HEK293 (cell line): ENCODE measurements around the gene AGFG1.

ENCODE experiments used
- CTCF ChIA-PET: fragments of 350-600 bp; formaldehyde crosslinking; extraction: SDS; loops from one replicate; lab custom pipeline; 2021; ENCODE audit warnings: antibody characterized with exemption; lab: Yijun Ruan, JAX
- POLR2A ChIA-PET: fragments of 300-600 bp; formaldehyde crosslinking; extraction: SDS; loops from one replicate; lab custom pipeline; 2020; ENCODE audit warnings: antibody characterized with exemption, inconsistent platforms; lab: Yijun Ruan, JAX
- H3K27ac ChIP-seq: fragments of 200-500 bp; sonication (Bioruptor generic); 2 replicates; pipeline ENCODE4 v1.5.1; 2014; ENCODE audit warnings: low read depth, low read length, control low read depth, inconsistent platforms; ENCODE audit errors: extremely low read depth
- H3K36me3 ChIP-seq, 2 experiments: fragments of 200-500 bp in 1 of 2; sonication (Bioruptor generic) in 1 of 2; 1 replicate in 1 of 2; 2 replicates in 1 of 2; pipeline ENCODE4 v1.5.1; 2014 to 2017; ENCODE audit warnings: inconsistent platforms in 2 of 2, low read length in 2 of 2; ENCODE audit not compliant: control insufficient read depth in 2 of 2, insufficient read depth in 1 of 2
- H3K4me1 ChIP-seq: fragments of 200-500 bp; sonication (Bioruptor generic); 2 replicates; pipeline ENCODE4 v1.5.1; 2014; ENCODE audit warnings: mild to moderate bottlenecking, low read length, inconsistent platforms; ENCODE audit not compliant: control insufficient read depth, insufficient read depth
- H3K4me3 ChIP-seq: 2 replicates; pipeline ENCODE4 v1.5.1; 2011; ENCODE audit warnings: low read depth, mild to moderate bottlenecking, control low read depth, low read length, moderate library complexity
- H3K9me3 ChIP-seq: fragments of 200-500 bp; sonication (Bioruptor generic); 2 replicates; pipeline ENCODE4 v1.5.1; 2014; ENCODE audit warnings: low read depth, low read length, inconsistent platforms; ENCODE audit not compliant: control insufficient read depth, insufficient read depth
- HOXA7 ChIP-seq: sonication (generic); formaldehyde crosslinking; IDR thresholded peaks from 2 replicates; pipeline ENCODE4 v1.8.1; 2022; ENCODE audit warnings: missing genetic modification reagents, borderline replicate concordance
- HOXD13 ChIP-seq: sonication (generic); formaldehyde crosslinking; IDR thresholded peaks from 2 replicates; pipeline ENCODE4 v1.8.0; 2022; ENCODE audit warnings: missing genetic modification reagents, borderline replicate concordance
- KLF16 ChIP-seq: fragments of 450-650 bp; formaldehyde crosslinking; IDR thresholded peaks from 2 replicates; pipeline ENCODE4 v1.5.1; 2017; ENCODE audit warnings: missing biosample characterization, missing genetic modification characterization
- TRIM28 ChIP-seq: IDR thresholded peaks from 2 replicates; pipeline ENCODE4 v1.6.1; 2011; ENCODE audit warnings: low read length, control low read depth, borderline replicate concordance
- ZBTB20 ChIP-seq: fragments of 450-650 bp; formaldehyde crosslinking; IDR thresholded peaks from 2 replicates; pipeline ENCODE4 v1.5.1; 2016; ENCODE audit warnings: missing biosample characterization, missing genetic modification characterization
- ZFP3 ChIP-seq: fragments of 450-650 bp; formaldehyde crosslinking; IDR thresholded peaks from 2 replicates; pipeline ENCODE4 v1.5.1; 2016; ENCODE audit warnings: low read depth, missing biosample characterization, missing genetic modification characterization
- ZFP41 ChIP-seq: fragments of 450-650 bp; formaldehyde crosslinking; IDR thresholded peaks from 2 replicates; pipeline ENCODE4 v1.5.1; 2016; ENCODE audit warnings: missing biosample characterization, missing genetic modification characterization, borderline replicate concordance
- ZNF211 ChIP-seq: fragments of 450-650 bp; formaldehyde crosslinking; IDR thresholded peaks from 2 replicates; pipeline ENCODE4 v1.5.1; 2016; ENCODE audit warnings: low read depth, missing biosample characterization, missing genetic modification characterization
- ZNF23 ChIP-seq: fragments of 450-650 bp; formaldehyde crosslinking; IDR thresholded peaks from 2 replicates; pipeline ENCODE4 v1.5.1; 2016; ENCODE audit warnings: missing biosample characterization, missing genetic modification characterization, borderline replicate concordance
- ZNF354C ChIP-seq: fragments of 450-650 bp; formaldehyde crosslinking; IDR thresholded peaks from 2 replicates; pipeline ENCODE4 v1.5.1; 2016; ENCODE audit warnings: missing biosample characterization, missing genetic modification characterization, low read depth, borderline replicate concordance
- ZNF514 ChIP-seq: fragments of 450-650 bp; formaldehyde crosslinking; IDR thresholded peaks from 2 replicates; pipeline ENCODE4 v1.5.1; 2016; ENCODE audit warnings: missing biosample characterization, missing genetic modification characterization
- ZNF664 ChIP-seq: fragments of 450-650 bp; formaldehyde crosslinking; IDR thresholded peaks from 2 replicates; pipeline ENCODE4 v1.5.1; 2016; ENCODE audit warnings: missing biosample characterization, missing genetic modification characterization
- TF ChIP-seq, protein P1 (sequence below): fragments of 450-650 bp; formaldehyde crosslinking; IDR thresholded peaks from 2 replicates; pipeline ENCODE4 v1.5.1; 2016; ENCODE audit warnings: missing biosample characterization, missing genetic modification characterization
- TF ChIP-seq, protein P2 (sequence below): fragments of 450-650 bp; formaldehyde crosslinking; IDR thresholded peaks from 2 replicates; pipeline ENCODE4; 2016; ENCODE audit warnings: missing biosample characterization, missing genetic modification characterization
- TF ChIP-seq, protein P3 (sequence below): fragments of 450-650 bp; formaldehyde crosslinking; IDR thresholded peaks from 2 replicates; pipeline ENCODE4 v1.5.1; 2016; ENCODE audit warnings: missing biosample characterization, missing genetic modification characterization
- TF ChIP-seq, protein P4 (sequence below): fragments of 450-650 bp; formaldehyde crosslinking; IDR thresholded peaks from 2 replicates; pipeline ENCODE4 v1.5.0; 2017; ENCODE audit warnings: missing biosample characterization, missing genetic modification characterization, borderline replicate concordance
- TF ChIP-seq, protein P5 (sequence below): fragments of 450-650 bp; formaldehyde crosslinking; IDR thresholded peaks from 2 replicates; pipeline ENCODE4 v1.5.1; 2016; ENCODE audit warnings: missing biosample characterization, missing genetic modification characterization
- TF ChIP-seq, protein P6 (sequence below): fragments of 450-650 bp; formaldehyde crosslinking; IDR thresholded peaks from 2 replicates; pipeline ENCODE4 v1.5.1; 2016; ENCODE audit warnings: missing biosample characterization, missing genetic modification characterization

Gene AGFG1

DNA sequence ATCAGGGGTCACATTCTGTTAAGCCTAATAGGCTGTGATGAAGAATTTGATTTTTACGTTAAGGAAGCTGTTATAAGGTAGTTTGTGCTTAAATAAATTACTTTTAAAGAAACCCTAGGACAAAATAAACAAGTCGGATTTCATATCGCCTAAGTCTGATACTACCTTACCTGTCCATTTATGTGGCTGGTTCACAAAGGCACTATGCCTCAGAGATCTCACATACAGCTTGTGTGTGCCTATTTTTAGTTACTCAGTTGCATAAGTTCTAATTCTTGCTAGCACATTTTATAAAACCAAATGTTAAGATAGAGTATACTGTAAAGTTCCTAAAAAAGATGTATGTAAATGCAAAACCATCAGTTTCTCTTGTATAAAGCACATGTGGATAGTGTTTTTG lies 40.0 kb downstream of the AGFG1 start (continued):
- TF ChIP-seq, protein P1, sequence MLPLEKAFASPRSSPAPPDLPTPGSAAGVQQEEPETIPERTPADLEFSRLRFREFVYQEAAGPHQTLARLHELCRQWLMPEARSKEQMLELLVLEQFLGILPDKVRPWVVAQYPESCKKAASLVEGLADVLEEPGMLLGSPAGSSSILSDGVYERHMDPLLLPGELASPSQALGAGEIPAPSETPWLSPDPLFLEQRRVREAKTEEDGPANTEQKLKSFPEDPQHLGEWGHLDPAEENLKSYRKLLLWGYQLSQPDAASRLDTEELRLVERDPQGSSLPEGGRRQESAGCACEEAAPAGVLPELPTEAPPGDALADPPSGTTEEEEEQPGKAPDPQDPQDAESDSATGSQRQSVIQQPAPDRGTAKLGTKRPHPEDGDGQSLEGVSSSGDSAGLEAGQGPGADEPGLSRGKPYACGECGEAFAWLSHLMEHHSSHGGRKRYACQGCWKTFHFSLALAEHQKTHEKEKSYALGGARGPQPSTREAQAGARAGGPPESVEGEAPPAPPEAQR (tag by site-specific recombination) = no peak
- TF ChIP-seq, all 188 proteins: peak for 0

DNA sequence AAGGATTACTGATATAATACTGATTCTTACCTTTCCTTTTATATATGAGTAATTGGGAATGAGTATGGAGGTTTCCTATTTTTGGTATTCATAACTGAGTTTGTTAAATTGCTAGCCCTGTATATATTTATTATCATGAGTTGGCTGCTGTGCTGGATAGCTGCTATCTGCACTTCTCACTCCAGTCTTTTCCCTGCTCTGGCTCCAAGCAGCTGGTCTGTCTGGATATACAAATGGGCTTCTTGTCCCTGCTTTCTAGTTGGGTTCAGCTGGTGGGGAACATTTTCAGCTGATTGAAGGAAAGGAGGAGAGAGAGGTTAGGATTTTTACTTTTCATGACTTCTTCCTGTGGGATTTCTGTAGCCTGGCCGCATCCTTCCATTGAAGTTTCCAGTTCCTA lies 41.2 kb downstream of the AGFG1 start:
- TF ChIP-seq, protein P2, sequence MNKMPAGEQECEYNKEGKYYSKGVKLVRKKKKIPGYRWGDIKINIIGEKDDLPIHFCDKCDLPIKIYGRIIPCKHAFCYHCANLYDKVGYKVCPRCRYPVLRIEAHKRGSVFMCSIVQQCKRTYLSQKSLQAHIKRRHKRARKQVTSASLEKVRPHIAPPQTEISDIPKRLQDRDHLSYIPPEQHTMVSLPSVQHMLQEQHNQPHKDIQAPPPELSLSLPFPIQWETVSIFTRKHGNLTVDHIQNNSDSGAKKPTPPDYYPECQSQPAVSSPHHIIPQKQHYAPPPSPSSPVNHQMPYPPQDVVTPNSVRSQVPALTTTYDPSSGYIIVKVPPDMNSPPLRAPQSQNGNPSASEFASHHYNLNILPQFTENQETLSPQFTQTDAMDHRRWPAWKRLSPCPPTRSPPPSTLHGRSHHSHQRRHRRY (tag by site-specific recombination) = no peak
- TF ChIP-seq, protein P3, sequence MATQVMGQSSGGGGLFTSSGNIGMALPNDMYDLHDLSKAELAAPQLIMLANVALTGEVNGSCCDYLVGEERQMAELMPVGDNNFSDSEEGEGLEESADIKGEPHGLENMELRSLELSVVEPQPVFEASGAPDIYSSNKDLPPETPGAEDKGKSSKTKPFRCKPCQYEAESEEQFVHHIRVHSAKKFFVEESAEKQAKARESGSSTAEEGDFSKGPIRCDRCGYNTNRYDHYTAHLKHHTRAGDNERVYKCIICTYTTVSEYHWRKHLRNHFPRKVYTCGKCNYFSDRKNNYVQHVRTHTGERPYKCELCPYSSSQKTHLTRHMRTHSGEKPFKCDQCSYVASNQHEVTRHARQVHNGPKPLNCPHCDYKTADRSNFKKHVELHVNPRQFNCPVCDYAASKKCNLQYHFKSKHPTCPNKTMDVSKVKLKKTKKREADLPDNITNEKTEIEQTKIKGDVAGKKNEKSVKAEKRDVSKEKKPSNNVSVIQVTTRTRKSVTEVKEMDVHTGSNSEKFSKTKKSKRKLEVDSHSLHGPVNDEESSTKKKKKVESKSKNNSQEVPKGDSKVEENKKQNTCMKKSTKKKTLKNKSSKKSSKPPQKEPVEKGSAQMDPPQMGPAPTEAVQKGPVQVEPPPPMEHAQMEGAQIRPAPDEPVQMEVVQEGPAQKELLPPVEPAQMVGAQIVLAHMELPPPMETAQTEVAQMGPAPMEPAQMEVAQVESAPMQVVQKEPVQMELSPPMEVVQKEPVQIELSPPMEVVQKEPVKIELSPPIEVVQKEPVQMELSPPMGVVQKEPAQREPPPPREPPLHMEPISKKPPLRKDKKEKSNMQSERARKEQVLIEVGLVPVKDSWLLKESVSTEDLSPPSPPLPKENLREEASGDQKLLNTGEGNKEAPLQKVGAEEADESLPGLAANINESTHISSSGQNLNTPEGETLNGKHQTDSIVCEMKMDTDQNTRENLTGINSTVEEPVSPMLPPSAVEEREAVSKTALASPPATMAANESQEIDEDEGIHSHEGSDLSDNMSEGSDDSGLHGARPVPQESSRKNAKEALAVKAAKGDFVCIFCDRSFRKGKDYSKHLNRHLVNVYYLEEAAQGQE (tag by site-specific recombination) = peak; percentile 45
- TF ChIP-seq HOXA7 (CRISPR knock-in tag) = no peak
- no peaks in the 10 kb centered on the region for H3K36me3 ChIP-seq
- ChIA-PET CTCF (no interaction called here), POLR2A (no interaction called here)
- no peak overlapping the region for H3K4me3 ChIP-seq
- H3K9me3 ChIP-seq = no peaks in the 10 kb centered on the region
- no peak overlapping the region for H3K27ac ChIP-seq
- peaks cover 28% of the 10 kb centered on the region for H3K4me1 ChIP-seq

DNA sequence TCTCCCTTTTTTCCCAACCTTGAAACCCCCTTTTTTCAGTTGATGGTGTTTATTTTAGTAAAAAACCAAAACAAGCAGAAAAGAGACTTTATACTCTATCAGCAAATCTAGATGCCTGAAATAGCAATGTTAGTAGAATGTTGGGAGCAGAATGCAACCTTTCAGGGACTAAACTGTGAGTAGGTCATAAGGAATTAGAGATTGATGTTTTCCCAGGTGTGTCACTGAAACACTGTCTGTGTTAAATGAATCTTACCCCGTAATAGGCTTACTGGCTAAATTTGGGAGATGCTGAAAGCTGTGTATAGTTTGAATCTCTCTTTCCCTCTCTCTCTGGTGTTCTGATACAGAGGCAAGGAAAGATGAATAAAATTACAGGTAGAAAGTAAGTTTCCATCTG lies 43.8 kb downstream of the AGFG1 start:
- H3K9me3 ChIP-seq = no peaks in the 10 kb centered on the region
- peaks cover 15% of the 10 kb centered on the region for H3K4me1 ChIP-seq
- TF ChIP-seq ZFP3 (tag by site-specific recombination) (no peak), ZBTB20 (tag by site-specific recombination) (0 out of 2 replicates have a peak, but pooled peaks have one; percentile 22)
- H3K36me3 ChIP-seq = peaks cover 0 to 4% of the 10 kb centered on the region in 2 experiments; a peak in 1 of 3 replicates
- POLR2A ChIA-PET = no interaction called here
- H3K4me3 ChIP-seq = no peak overlapping the region
- CTCF ChIA-PET = interaction anchor here (0.9 to 1.0 kb wide), 2 partner anchors 35 to 250 kb away, joined by 3 read pairs; no protein-coding TSS in a partner anchor
- H3K27ac ChIP-seq = no peak overlapping the region

DNA sequence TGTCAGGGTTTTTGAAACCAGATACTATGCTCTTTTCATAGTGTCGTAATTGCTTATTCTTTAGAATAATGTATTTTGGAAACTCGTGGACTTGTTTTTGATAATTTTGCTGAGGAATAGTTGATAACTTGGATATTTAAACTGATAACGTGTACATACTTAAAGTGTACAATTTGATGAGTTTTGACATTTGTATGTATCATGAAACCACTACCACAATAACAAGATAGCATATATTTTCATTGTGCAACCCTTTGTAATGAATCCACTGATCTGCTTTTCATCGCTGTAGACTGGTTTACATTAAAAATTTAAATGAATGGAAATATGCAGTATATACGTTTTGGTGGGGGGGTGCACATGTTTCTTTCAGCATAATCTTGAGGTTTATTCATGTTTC lies 45.8 kb downstream of the AGFG1 start:
- Histone ChIP-seq H3K4me1 (peaks cover 7% of the 10 kb centered on the region), H3K9me3 (no peaks in the 10 kb centered on the region), H3K27ac (no peak overlapping the region), H3K36me3 (peaks cover 13% of the 10 kb centered on the region in 2 experiments; a peak in 2 of 3 replicates), H3K4me3 (no peak overlapping the region)
- ChIA-PET CTCF (no interaction called here), POLR2A (no interaction called here)
- TF ChIP-seq, protein P4, sequence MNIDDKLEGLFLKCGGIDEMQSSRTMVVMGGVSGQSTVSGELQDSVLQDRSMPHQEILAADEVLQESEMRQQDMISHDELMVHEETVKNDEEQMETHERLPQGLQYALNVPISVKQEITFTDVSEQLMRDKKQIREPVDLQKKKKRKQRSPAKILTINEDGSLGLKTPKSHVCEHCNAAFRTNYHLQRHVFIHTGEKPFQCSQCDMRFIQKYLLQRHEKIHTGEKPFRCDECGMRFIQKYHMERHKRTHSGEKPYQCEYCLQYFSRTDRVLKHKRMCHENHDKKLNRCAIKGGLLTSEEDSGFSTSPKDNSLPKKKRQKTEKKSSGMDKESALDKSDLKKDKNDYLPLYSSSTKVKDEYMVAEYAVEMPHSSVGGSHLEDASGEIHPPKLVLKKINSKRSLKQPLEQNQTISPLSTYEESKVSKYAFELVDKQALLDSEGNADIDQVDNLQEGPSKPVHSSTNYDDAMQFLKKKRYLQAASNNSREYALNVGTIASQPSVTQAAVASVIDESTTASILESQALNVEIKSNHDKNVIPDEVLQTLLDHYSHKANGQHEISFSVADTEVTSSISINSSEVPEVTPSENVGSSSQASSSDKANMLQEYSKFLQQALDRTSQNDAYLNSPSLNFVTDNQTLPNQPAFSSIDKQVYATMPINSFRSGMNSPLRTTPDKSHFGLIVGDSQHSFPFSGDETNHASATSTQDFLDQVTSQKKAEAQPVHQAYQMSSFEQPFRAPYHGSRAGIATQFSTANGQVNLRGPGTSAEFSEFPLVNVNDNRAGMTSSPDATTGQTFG = no peak
- no peak for TF ChIP-seq ZNF354C (tag by site-specific recombination)
- TF ChIP-seq ZNF664 (tag by site-specific recombination) = no peak
- TF ChIP-seq TRIM28 = no peak
- no peak for TF ChIP-seq KLF16 (tag by site-specific recombination)
- no peak for TF ChIP-seq ZFP41 (tag by site-specific recombination)
- no peak for TF ChIP-seq ZNF211 (tag by site-specific recombination)
- no peak for TF ChIP-seq ZNF514 (tag by site-specific recombination)
- TF ChIP-seq, protein P5, sequence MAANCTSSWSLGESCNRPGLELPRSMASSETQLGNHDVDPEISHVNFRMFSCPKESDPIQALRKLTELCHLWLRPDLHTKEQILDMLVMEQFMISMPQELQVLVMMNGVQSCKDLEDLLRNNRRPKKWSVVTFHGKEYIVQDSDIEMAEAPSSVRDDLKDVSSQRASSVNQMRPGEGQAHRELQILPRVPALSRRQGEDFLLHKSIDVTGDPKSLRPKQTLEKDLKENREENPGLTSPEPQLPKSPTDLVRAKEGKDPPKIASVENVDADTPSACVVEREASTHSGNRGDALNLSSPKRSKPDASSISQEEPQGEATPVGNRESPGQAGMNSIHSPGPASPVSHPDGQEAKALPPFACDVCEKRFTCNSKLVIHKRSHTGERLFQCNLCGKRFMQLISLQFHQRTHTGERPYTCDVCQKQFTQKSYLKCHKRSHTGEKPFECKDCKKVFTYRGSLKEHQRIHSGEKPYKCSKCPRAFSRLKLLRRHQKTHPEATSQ (tag by site-specific recombination) = no peak
- TF ChIP-seq HOXD13 (CRISPR knock-in tag) = no peak
- TF ChIP-seq HOXA7 (CRISPR knock-in tag) = no peak
- TF ChIP-seq, protein P6, sequence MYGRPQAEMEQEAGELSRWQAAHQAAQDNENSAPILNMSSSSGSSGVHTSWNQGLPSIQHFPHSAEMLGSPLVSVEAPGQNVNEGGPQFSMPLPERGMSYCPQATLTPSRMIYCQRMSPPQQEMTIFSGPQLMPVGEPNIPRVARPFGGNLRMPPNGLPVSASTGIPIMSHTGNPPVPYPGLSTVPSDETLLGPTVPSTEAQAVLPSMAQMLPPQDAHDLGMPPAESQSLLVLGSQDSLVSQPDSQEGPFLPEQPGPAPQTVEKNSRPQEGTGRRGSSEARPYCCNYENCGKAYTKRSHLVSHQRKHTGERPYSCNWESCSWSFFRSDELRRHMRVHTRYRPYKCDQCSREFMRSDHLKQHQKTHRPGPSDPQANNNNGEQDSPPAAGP (tag by site-specific recombination) = no peak
- no peak for TF ChIP-seq ZNF23 (tag by site-specific recombination)
